Sigmoid colon (tissue), 7 donors: ENCODE data around the gene RIT2. TPM values are rescaled to one million over a fixed set of nuclear protein-coding genes. Genes with fewer than 3 reads are reported as not detected.

Experiments used
- DNase-seq: peaks from one replicate; pipeline ENCODE4 v3.0.0-alpha.2; 2019
- H3K27ac ChIP-seq, 4 donors: fragments of 200-600 bp; sonication (generic); one replicate each; pipeline ENCODE4 v1.5.1; 2016 to 2019; ENCODE audit warnings: mild to moderate bottlenecking in 1 of 4
- H3K27me3 ChIP-seq, 3 donors: fragments of 200-600 bp; sonication (generic); one replicate each; pipeline ENCODE4 v1.5.1; 2019; ENCODE audit warnings: mild to moderate bottlenecking in 1 of 3
- H3K36me3 ChIP-seq, 4 donors: fragments of 200-600 bp; sonication (generic); one replicate each; pipeline ENCODE4 v1.5.1; 2016 to 2019
- H3K4me1 ChIP-seq, 4 donors: fragments of 200-600 bp; sonication (generic); one replicate each; pipeline ENCODE4 v1.5.1; 2017 to 2019
- H3K4me3 ChIP-seq, 4 donors: fragments of 200-600 bp; sonication (generic); one replicate each; pipeline ENCODE4 v1.5.1; 2017 to 2019; ENCODE audit warnings: mild to moderate bottlenecking in 2 of 4, moderate library complexity in 1 of 4
- H3K9me3 ChIP-seq, 4 donors: fragments of 200-600 bp in 3 of 4; sonication (generic) in 3 of 4; one replicate each; pipeline versions ENCODE4 v1.5.1 to v1.6.1; 2013 to 2019
- EP300 ChIP-seq, 4 donors: sonication (generic); formaldehyde crosslinking; IDR thresholded peaks; one replicate each; pipeline ENCODE4 v1.6.1; 2017; ENCODE audit warnings: antibody characterized with exemption in 4 of 4
- POLR2A ChIP-seq, 2 donors: fragments of 450-650 bp; IDR thresholded peaks; one replicate each; pipeline ENCODE4 v1.6.1; 2016; ENCODE audit warnings: antibody characterized with exemption in 2 of 2, mild to moderate bottlenecking in 2 of 2, moderate library complexity in 2 of 2
- POLR2AphosphoS5 ChIP-seq, 4 donors: sonication (generic); formaldehyde crosslinking; IDR thresholded peaks; one replicate each; pipeline ENCODE4 v1.6.1; 2017; ENCODE audit warnings: antibody characterized with exemption in 4 of 4
- WGBS, 2 donors: extraction: QIAGEN DNeasy Blood & Tissue Kit; methylation state at CpG; one replicate each; pipeline ENCODE4 v1.1.7; 2013; 5-methylcytosine and 5-hydroxymethylcytosine counted together
- intact Hi-C: fragments of 100-400 bp; cut with DNase I; formaldehyde crosslinking; loops from one replicate; pipeline ENCODE4 v1.15.1; 2023
- polyA plus RNA-seq, 3 donors: library from polyadenylated mRNA; stranded (reverse); fragments of 200-250 nt; gene quantifications; one replicate each; pipeline ENCODE4 v1.2.3, GENCODE V29; 2013
- total RNA-seq, 4 donors: library from RNA; depleted of rRNA; stranded (reverse); fragments of >200 nt; gene quantifications; one replicate each; pipeline ENCODE4 v1.1.0, GENCODE V29; 2016
- TF ChIP-seq, protein P1 (sequence below), 4 experiments: fragments of 450-650 bp in 3 of 4; fragments of 200-600 bp in 1 of 4; IDR thresholded peaks; one replicate each; pipeline ENCODE4 v1.5.1; 2016 to 2019; ENCODE audit warnings: antibody characterized with exemption in 4 of 4, mild to moderate bottlenecking in 3 of 4, moderate library complexity in 2 of 4
- donor health status: healthy with polysubstance abuse.
- donor health status: Bipolar disorder and iron deficiency.
- donor health status: healthy.

RIT2 gene
- total and polyA plus RNA-seq, 7 donors, result 0.17 to 1.8 TPM; not detected in 5

DNA sequence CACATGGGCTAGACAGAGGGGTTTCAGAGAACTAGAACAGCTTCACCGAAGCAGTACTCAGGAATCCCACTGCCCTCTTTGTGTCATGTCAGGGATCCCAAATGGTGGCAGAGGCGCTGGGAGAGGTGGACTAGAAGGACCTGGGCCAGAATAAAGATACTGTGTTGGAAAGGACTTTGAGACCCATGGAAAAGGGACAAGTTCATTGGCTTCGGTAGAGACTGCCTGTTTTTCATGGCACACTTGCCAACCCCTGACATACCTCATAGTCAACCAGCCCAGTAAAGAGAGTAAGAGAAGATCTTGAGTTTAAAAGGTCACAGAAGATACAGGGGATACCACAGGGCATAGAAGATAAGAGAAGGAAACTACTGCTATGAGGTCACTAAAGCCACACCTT, 381.0 kb downstream of the RIT2 start:
- H3K36me3 ChIP-seq, result no peaks in the 10 kb centered on the region
- no peaks in the 10 kb centered on the region for H3K4me1 ChIP-seq
- no peak for DNase-seq
- intact Hi-C loops, result no loop called here
- no peak overlapping the region for H3K4me3 ChIP-seq
- no peaks in the 10 kb centered on the region for H3K27me3 ChIP-seq
- H3K9me3 ChIP-seq, result no peaks in the 10 kb centered on the region
- TF ChIP-seq, protein P1, sequence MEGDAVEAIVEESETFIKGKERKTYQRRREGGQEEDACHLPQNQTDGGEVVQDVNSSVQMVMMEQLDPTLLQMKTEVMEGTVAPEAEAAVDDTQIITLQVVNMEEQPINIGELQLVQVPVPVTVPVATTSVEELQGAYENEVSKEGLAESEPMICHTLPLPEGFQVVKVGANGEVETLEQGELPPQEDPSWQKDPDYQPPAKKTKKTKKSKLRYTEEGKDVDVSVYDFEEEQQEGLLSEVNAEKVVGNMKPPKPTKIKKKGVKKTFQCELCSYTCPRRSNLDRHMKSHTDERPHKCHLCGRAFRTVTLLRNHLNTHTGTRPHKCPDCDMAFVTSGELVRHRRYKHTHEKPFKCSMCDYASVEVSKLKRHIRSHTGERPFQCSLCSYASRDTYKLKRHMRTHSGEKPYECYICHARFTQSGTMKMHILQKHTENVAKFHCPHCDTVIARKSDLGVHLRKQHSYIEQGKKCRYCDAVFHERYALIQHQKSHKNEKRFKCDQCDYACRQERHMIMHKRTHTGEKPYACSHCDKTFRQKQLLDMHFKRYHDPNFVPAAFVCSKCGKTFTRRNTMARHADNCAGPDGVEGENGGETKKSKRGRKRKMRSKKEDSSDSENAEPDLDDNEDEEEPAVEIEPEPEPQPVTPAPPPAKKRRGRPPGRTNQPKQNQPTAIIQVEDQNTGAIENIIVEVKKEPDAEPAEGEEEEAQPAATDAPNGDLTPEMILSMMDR (IDR thresholded peaks at IDR 0.05), result no peak
- TF ChIP-seq POLR2A (IDR thresholded peaks at IDR 0.05), result no peak
- no peak for TF ChIP-seq EP300 (IDR thresholded peaks at IDR 0.05)
- TF ChIP-seq POLR2AphosphoS5 (IDR thresholded peaks at IDR 0.05), result no peak
- no peak overlapping the region for H3K27ac ChIP-seq
- 79 to 83% methylated on average over 3 of the region's 3 CpGs for WGBS, 2 donors

DNA sequence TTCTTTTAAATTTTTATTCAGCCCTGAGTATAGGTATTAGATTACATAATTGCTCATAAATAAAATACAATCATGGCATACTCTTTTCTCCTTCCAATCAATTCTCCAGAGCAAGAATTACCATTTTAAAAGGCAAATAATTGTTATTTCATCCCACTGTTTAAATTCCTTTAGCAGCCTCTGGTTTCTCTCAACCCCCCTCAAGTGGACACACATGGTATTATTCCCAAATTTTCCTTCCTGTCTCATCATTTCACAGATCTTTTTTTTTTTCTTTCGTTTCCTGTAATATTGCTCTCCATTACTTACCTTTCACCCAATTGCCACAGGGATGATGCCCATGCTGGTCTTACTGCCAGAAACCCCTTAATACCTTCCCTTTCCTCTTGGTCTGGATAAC, 385.2 kb downstream of the RIT2 start:
- no peak for DNase-seq
- no peaks in the 10 kb centered on the region for H3K27me3 ChIP-seq
- intact Hi-C loops, result no loop called here
- H3K36me3 ChIP-seq, result no peaks in the 10 kb centered on the region
- peaks cover 0 to under 1% (median 0%) of the 10 kb centered on the region in 4 donors for H3K9me3 ChIP-seq
- no peaks in the 10 kb centered on the region for H3K4me1 ChIP-seq
- TF ChIP-seq, protein P1 (IDR thresholded peaks at IDR 0.05), result no peak
- TF ChIP-seq POLR2AphosphoS5 (IDR thresholded peaks at IDR 0.05), result no peak
- TF ChIP-seq POLR2A (IDR thresholded peaks at IDR 0.05), result no peak
- TF ChIP-seq EP300 (IDR thresholded peaks at IDR 0.05), result no peak
- H3K27ac ChIP-seq, result no peak overlapping the region
- 48 to 58% methylated on average over 1 of the region's 1 CpG for WGBS, 2 donors
- no peak overlapping the region for H3K4me3 ChIP-seq

DNA sequence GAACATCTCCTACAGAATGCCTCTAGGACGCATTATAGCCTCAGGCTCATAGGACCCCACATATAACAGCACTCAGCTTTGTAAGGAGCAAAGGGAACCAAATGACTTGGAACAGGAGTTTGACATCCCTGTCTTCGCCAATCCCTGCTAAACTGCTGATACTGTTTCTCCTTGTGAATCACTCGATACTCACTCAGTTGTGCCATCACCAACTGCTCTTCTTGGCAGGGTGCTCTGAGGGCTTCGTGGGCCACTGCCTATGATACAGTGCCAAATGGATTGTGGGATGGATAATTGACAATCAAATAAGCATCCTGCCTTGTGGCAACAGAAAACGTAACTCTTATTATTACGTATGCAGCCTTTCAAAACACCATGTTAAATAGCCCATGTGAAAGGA, 396.3 kb downstream of the RIT2 start:
- H3K4me1 ChIP-seq, result no peaks in the 10 kb centered on the region
- DNase-seq, result no peak
- H3K27ac ChIP-seq, result no peak overlapping the region
- no peaks in the 10 kb centered on the region for H3K36me3 ChIP-seq
- H3K27me3 ChIP-seq, result no peaks in the 10 kb centered on the region
- TF ChIP-seq POLR2A (IDR thresholded peaks at IDR 0.05), result no peak
- TF ChIP-seq, protein P1 (IDR thresholded peaks at IDR 0.05), result no peak
- TF ChIP-seq POLR2AphosphoS5 (IDR thresholded peaks at IDR 0.05), result no peak
- TF ChIP-seq EP300 (IDR thresholded peaks at IDR 0.05), result no peak
- H3K9me3 ChIP-seq, result no peaks in the 10 kb centered on the region
- WGBS, 2 donors, result 82 to 85% methylated on average over 6 of the region's 6 CpGs
- no peak overlapping the region for H3K4me3 ChIP-seq
- intact Hi-C loops, result no loop called here

DNA sequence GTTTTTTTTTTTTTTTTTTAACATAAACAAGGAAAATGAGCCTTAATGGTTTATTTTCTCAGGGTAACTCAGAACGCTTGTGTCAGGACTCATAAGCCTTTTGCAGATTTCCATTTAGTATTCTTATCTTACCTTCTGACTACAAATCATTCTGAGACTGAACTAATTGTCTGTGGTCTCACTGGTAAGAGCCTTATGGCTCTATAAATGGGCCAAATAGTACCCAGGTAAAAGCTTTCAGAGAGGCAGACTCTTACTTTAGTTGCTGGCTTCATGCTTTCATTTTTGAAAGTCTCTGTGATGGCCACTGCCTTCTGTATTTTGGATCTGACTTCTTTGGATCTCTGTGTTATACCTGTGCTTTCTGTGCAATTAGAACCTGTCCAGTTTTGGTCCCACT, 403.4 kb downstream of the RIT2 start:
- TF ChIP-seq POLR2AphosphoS5 (IDR thresholded peaks at IDR 0.05) (no peak), POLR2A (IDR thresholded peaks at IDR 0.05) (no peak), EP300 (IDR thresholded peaks at IDR 0.05) (no peak)
- TF ChIP-seq, protein P1 (IDR thresholded peaks at IDR 0.05), result no peak
- no peaks in the 10 kb centered on the region for H3K4me1 ChIP-seq
- WGBS, 2 donors, result 51 to 60% methylated on average over 1 of the region's 1 CpG
- no peaks in the 10 kb centered on the region for H3K27me3 ChIP-seq
- intact Hi-C loops, result no loop called here
- no peak overlapping the region for H3K4me3 ChIP-seq
- H3K27ac ChIP-seq, result no peak overlapping the region
- no peaks in the 10 kb centered on the region for H3K9me3 ChIP-seq
- no peaks in the 10 kb centered on the region for H3K36me3 ChIP-seq
- no peak for DNase-seq

DNA sequence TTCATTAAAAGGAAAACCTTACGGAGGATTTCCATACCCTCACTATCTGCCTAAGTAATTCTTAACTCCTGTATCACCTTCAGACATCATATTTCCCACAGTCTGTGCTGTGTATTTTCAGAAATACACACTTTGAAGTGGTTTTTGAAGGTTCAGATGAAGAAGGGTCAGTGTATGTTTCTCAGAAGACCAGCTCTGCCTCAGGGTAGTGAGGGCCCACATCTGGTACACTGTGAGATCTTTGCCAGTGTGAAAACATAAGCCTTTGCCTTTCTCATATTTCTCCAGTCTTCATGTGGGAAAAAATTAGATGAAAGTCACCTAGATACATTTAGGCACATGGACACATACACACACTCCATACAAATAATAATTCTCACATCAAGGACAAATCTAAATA, 408.4 kb downstream of the RIT2 start:
- DNase-seq, result no peak
- intact Hi-C loops, result no loop called here
- no peaks in the 10 kb centered on the region for H3K36me3 ChIP-seq
- H3K27ac ChIP-seq, result no peak overlapping the region
- TF ChIP-seq POLR2AphosphoS5 (IDR thresholded peaks at IDR 0.05), result no peak
- TF ChIP-seq, protein P1 (IDR thresholded peaks at IDR 0.05), result no peak
- TF ChIP-seq EP300 (IDR thresholded peaks at IDR 0.05), result no peak
- no peak for TF ChIP-seq POLR2A (IDR thresholded peaks at IDR 0.05)
- no peak overlapping the region for H3K4me3 ChIP-seq
- H3K9me3 ChIP-seq, result no peaks in the 10 kb centered on the region
- H3K27me3 ChIP-seq, result no peaks in the 10 kb centered on the region
- WGBS, 2 donors, result 93 to 98% methylated on average over 1 of the region's 1 CpG
- no peaks in the 10 kb centered on the region for H3K4me1 ChIP-seq
